Lung (tissue), 12 donors: Measurements from ENCODE around the gene EML5. TPM values are rescaled to one million over a fixed set of nuclear protein-coding genes. Genes with fewer than 3 reads are reported as not detected.

Source experiments
- ATAC-seq: fragments of 200-7000 bp; cut with Tn5 transposase; one replicate; pipeline ENCODE4 v1.9.1; 2020; ENCODE audit warnings: moderate number of reproducible peaks; ENCODE audit not compliant: insufficient read depth, low FRiP score
- DNase-seq, 3 donors: peaks; one replicate each; pipeline ENCODE4 v3.0.0-alpha.2; 2013 to 2017
- H3K27ac ChIP-seq, 2 donors: one replicate each; pipeline ENCODE4 v1.5.1; 2013; ENCODE audit warnings: mild to moderate bottlenecking in 2 of 2, moderate library complexity in 2 of 2, control low read depth in 1 of 2, inconsistent platforms in 1 of 2, low read depth in 1 of 2, low read length in 1 of 2
- H3K27me3 ChIP-seq, 3 donors: one replicate each; pipeline ENCODE4 v1.5.1; 2013; ENCODE audit warnings: low read length in 2 of 3; ENCODE audit not compliant: control insufficient read depth in 3 of 3, insufficient read depth in 3 of 3
- H3K36me3 ChIP-seq, 4 donors: one replicate each; pipeline ENCODE4 v1.5.1; 2013; ENCODE audit warnings: low read length in 4 of 4, mild to moderate bottlenecking in 1 of 4, moderate library complexity in 1 of 4; ENCODE audit not compliant: control insufficient read depth in 4 of 4, insufficient read depth in 4 of 4
- H3K4me1 ChIP-seq, 5 donors: one replicate each; pipeline ENCODE4 v1.5.1; 2013; ENCODE audit warnings: low read length in 5 of 5, mild to moderate bottlenecking in 2 of 5, moderate library complexity in 1 of 5; ENCODE audit not compliant: control insufficient read depth in 5 of 5, insufficient read depth in 5 of 5
- H3K4me3 ChIP-seq: one replicate; pipeline ENCODE4 v1.5.1; 2013; ENCODE audit warnings: mild to moderate bottlenecking, control low read depth, moderate library complexity
- H3K9ac ChIP-seq, 2 donors: one replicate each; pipeline ENCODE4 v1.5.1; 2013; ENCODE audit warnings: low read length in 2 of 2, control low read depth in 1 of 2; ENCODE audit not compliant: insufficient read depth in 1 of 2
- H3K9me3 ChIP-seq, 4 donors: one replicate each; pipeline ENCODE4 v1.5.1; 2013; ENCODE audit warnings: low read length in 3 of 4, mild to moderate bottlenecking in 1 of 4, moderate library complexity in 1 of 4; ENCODE audit not compliant: control insufficient read depth in 4 of 4, insufficient read depth in 3 of 4
- WGBS, 2 donors: extraction: QIAGEN DNeasy Blood & Tissue Kit; methylation state at CpG; one replicate each; pipeline ENCODE4 v1.1.7; 2013; 5-methylcytosine and 5-hydroxymethylcytosine counted together
- polyA plus RNA-seq, 2 donors: library from polyadenylated mRNA; stranded (reverse); fragments of 200-250 nt; gene quantifications; one replicate each; pipeline ENCODE4 v1.2.1, GENCODE V29; 2013
- total RNA-seq, 2 donors: library from RNA; depleted of rRNA in 1 of 2; stranded (reverse); fragments of >200 nt in 1 of 2; gene quantifications; one replicate each; pipeline ENCODE4 v1.2.1, GENCODE V29; 2014 to 2021
- TF ChIP-seq, protein P1 (sequence below): IDR thresholded peaks from 2 replicates; pipeline ENCODE4 v1.5.1; 2012; ENCODE audit warnings: mild to moderate bottlenecking; ENCODE audit errors: control extremely low read depth, extremely low read depth
- donor health status: control.
- donor health status: control.
- donor health status: Bipolar disorder and iron deficiency.
- donor health status: healthy.
- donor health status: DM: yes; HTN: yes; CAD: no.

EML5 gene
- total and polyA plus RNA-seq, 4 donors, result 0.31 to 10.2 (median 1.2) TPM

DNA sequence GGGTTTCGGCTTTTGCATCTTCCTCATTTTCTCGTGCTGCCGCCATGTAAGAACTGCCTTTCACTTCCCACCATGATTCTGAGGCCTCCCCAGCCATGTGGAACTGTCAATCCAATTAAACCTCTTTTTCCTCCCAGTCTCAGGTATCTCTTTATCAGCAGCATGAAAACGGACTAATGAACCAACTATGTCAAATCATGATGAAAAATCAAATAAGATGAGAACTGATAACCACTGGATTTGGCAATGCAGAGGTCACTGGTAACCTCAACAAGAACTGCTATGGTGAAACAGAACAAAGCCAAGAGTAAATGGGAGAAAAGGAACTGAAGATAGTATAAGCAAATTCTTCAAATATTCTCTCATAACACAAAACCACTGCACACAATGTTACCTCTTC, 6.0 kb downstream of the EML5 start:
- no peak overlapping the region for H3K9ac ChIP-seq
- peaks cover 0 to 32% (median 16%) of the 10 kb centered on the region in 3 donors for H3K27me3 ChIP-seq
- no peaks in the 10 kb centered on the region for H3K4me1 ChIP-seq
- no peaks in the 10 kb centered on the region for H3K36me3 ChIP-seq
- H3K27ac ChIP-seq, result no peak overlapping the region
- H3K9me3 ChIP-seq, result peaks cover 0 to 4% (median under 1%) of the 10 kb centered on the region in 4 donors
- TF ChIP-seq, protein P1, sequence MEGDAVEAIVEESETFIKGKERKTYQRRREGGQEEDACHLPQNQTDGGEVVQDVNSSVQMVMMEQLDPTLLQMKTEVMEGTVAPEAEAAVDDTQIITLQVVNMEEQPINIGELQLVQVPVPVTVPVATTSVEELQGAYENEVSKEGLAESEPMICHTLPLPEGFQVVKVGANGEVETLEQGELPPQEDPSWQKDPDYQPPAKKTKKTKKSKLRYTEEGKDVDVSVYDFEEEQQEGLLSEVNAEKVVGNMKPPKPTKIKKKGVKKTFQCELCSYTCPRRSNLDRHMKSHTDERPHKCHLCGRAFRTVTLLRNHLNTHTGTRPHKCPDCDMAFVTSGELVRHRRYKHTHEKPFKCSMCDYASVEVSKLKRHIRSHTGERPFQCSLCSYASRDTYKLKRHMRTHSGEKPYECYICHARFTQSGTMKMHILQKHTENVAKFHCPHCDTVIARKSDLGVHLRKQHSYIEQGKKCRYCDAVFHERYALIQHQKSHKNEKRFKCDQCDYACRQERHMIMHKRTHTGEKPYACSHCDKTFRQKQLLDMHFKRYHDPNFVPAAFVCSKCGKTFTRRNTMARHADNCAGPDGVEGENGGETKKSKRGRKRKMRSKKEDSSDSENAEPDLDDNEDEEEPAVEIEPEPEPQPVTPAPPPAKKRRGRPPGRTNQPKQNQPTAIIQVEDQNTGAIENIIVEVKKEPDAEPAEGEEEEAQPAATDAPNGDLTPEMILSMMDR, result no peak
- DNase-seq (no peak), ATAC-seq (no peak)
- H3K4me3 ChIP-seq, result no peak overlapping the region
- 75 to 83% methylated on average over 4 of the region's 4 CpGs for WGBS, 2 donors

DNA sequence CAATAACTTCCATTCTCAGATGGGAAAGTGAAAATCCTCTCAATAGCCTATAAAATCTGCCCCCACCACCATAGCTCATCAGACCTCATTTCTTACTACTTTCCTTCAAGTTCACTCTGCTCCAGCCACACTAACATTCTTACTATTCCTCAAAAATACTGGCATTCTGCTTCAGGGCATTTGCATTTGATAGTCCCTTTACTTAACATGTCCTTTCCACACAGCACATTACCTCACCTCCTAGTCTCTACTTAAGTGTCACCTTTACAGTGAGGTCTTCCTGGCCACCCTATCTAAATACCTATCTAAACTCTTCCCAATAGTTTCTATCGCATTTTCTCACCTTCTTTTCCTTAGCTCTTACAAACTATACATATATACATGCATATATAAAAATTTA, 6.8 kb downstream of the EML5 start:
- DNase-seq (no peak), ATAC-seq (no peak)
- no peak overlapping the region for H3K27ac ChIP-seq
- no peaks in the 10 kb centered on the region for H3K4me1 ChIP-seq
- peaks cover 0 to 4% (median under 1%) of the 10 kb centered on the region in 4 donors for H3K9me3 ChIP-seq
- H3K4me3 ChIP-seq, result no peak overlapping the region
- no peak overlapping the region for H3K9ac ChIP-seq
- WGBS, 2 donors, result 81 to 92% methylated on average over 1 of the region's 1 CpG
- peaks cover 0 to 25% (median 12%) of the 10 kb centered on the region in 3 donors for H3K27me3 ChIP-seq
- H3K36me3 ChIP-seq, result no peaks in the 10 kb centered on the region
- TF ChIP-seq, protein P1, result no peak

DNA sequence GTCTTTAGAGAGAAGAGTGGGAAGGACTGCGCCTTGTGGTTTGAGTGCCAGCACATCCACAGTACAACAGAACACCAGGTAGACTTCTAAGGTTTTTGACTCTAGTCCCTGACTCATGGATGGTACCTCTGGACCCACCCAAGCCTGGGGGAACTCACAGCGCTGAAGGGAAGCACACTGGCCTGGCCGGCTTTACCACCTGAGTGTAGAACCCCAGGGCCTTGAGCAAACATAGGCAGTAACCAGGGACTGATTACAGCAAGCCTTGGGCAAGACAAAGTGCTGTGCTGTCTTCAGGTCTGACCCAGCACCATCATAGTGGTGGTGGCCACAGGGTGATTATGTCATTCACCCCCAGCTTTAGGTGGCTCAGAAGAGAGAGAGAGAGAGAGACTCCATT, 17.2 kb downstream of the EML5 start:
- Histone ChIP-seq H3K36me3 (no peaks in the 10 kb centered on the region), H3K4me1 (peaks cover 0 to 3% (median 0%) of the 10 kb centered on the region in 5 donors), H3K9me3 (peaks cover 0 to 4% (median 0%) of the 10 kb centered on the region in 4 donors), H3K27me3 (no peaks in the 10 kb centered on the region), H3K27ac (no peak overlapping the region), H3K4me3 (no peak overlapping the region), H3K9ac (no peak overlapping the region)
- TF ChIP-seq, protein P1, result no peak
- ATAC-seq (no peak), DNase-seq (no peak)
- WGBS, 2 donors, result 95 to 98% methylated on average over 3 of the region's 3 CpGs

DNA sequence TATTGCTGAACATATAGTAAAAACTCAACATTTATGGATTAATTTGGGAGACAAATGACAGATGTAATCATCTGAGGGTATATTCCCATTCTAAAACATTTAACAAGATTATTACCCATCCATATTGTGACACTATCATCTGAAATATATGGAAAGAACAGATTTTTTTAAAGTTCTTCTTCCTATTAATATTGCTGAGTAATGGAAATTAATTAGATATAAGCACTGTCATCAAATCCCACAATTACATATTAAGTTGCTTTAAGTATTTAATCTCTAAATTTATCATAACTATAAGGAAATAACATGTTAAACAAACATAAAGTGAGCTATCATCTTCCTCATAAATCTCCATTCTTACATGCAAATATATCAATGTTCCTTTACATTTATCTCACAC, 22.0 kb downstream of the EML5 start:
- ATAC-seq (no peak), DNase-seq (no peak)
- Histone ChIP-seq H3K4me3 (no peak overlapping the region), H3K4me1 (peaks cover 0 to 3% (median 0%) of the 10 kb centered on the region in 5 donors), H3K9me3 (peaks cover 0 to 6% (median 2%) of the 10 kb centered on the region in 4 donors), H3K9ac (no peak overlapping the region), H3K27ac (no peak overlapping the region), H3K27me3 (no peaks in the 10 kb centered on the region), H3K36me3 (no peaks in the 10 kb centered on the region)
- TF ChIP-seq, protein P1, result no peak
